Ishikawa (cell line): ENCODE data around the gene TRUB1.

Experiments
- CEBPB ChIP-seq: IDR thresholded peaks from 2 replicates; pipeline ENCODE4 v1.6.1; 2012
- CREB1 ChIP-seq: IDR thresholded peaks from 2 replicates; pipeline ENCODE4 v1.6.1; 2012; ENCODE audit warnings: low read depth
- EGR1 ChIP-seq: IDR thresholded peaks from 2 replicates; pipeline ENCODE4 v1.6.1; 2012
- FOXM1 ChIP-seq: IDR thresholded peaks from 2 replicates; pipeline ENCODE4 v1.6.1; 2012; ENCODE audit warnings: low read depth, borderline replicate concordance
- NFIC ChIP-seq: IDR thresholded peaks from 2 replicates; pipeline ENCODE4 v1.6.1; 2012
- RAD21 ChIP-seq: IDR thresholded peaks from 2 replicates; pipeline ENCODE4 v1.6.1; 2012; ENCODE audit warnings: low read depth
- REST ChIP-seq: IDR thresholded peaks from 2 replicates; pipeline ENCODE4 v1.6.1; 2012; ENCODE audit warnings: low read depth, mild to moderate bottlenecking
- TCF12 ChIP-seq: IDR thresholded peaks from 2 replicates; pipeline ENCODE4 v1.6.1; 2012; ENCODE audit warnings: low read depth
- TF ChIP-seq, protein P1 (sequence below): IDR thresholded peaks from 2 replicates; pipeline ENCODE4 v1.6.1; 2012

GRCh38 chr10:114900658-114901057 is 37.3 kb upstream of the TRUB1 start:
- TF ChIP-seq EGR1: no peak
- TF ChIP-seq, protein P1, sequence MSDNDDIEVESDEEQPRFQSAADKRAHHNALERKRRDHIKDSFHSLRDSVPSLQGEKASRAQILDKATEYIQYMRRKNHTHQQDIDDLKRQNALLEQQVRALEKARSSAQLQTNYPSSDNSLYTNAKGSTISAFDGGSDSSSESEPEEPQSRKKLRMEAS: no peak
- TF ChIP-seq REST: no peak
- no peak for TF ChIP-seq TCF12
- TF ChIP-seq FOXM1: no peak
- no peak for TF ChIP-seq RAD21
- TF ChIP-seq CREB1: no peak
- no peak for TF ChIP-seq NFIC
- TF ChIP-seq CEBPB: no peak
